IPS DF 6.9 (cell line): ENCODE results near the gene THY1.

Experiments used
- DNase-seq: peaks from one replicate; pipeline ENCODE4 v3.0.0-alpha.2; 2013; ENCODE audit warnings: low read depth, low spot score
- H3K27ac ChIP-seq: one replicate; pipeline ENCODE4 v1.5.1; 2013; ENCODE audit warnings: low read length, control low read depth
- H3K27me3 ChIP-seq: 2 replicates; pipeline ENCODE4 v1.6.1; 2013; ENCODE audit warnings: mild to moderate bottlenecking, low read length; ENCODE audit not compliant: control insufficient read depth, insufficient read depth
- H3K36me3 ChIP-seq: 2 replicates; pipeline ENCODE4 v1.6.1; 2013; ENCODE audit warnings: low read length; ENCODE audit not compliant: control insufficient read depth, insufficient read depth
- H3K4me1 ChIP-seq: 2 replicates; pipeline ENCODE4 v1.6.1; 2013; ENCODE audit warnings: low read length; ENCODE audit not compliant: control insufficient read depth, insufficient read depth
- H3K4me3 ChIP-seq: 2 replicates; pipeline ENCODE4 v1.5.1; 2013; ENCODE audit warnings: mild to moderate bottlenecking, low read length
- H3K9me3 ChIP-seq: 2 replicates; pipeline ENCODE4 v1.6.1; 2013; ENCODE audit warnings: low read length, inconsistent platforms; ENCODE audit not compliant: control insufficient read depth, insufficient read depth
- WGBS: extraction: QIAGEN DNeasy Blood & Tissue Kit; methylation state at CpG from one replicate; pipeline ENCODE4 v1.1.7; 2013; ENCODE audit warnings: mixed read lengths, missing lambda C conversion rate; ENCODE audit not compliant: insufficient read length, insufficient coverage; 5-methylcytosine and 5-hydroxymethylcytosine counted together

Gene THY1

GRCh38 chr11:119419246-119419645, 3.7 kb downstream of the THY1 start:
- Histone ChIP-seq H3K27me3 (no peaks in the 10 kb centered on the region), H3K4me1 (peaks cover 7% of the 10 kb centered on the region), H3K36me3 (peaks cover 17% of the 10 kb centered on the region), H3K4me3 (no peak overlapping the region), H3K27ac (no peak overlapping the region), H3K9me3 (no peaks in the 10 kb centered on the region)
- WGBS: no CpG with 5 or more reads among the region's 5 CpGs
- no peak for DNase-seq

DNA sequence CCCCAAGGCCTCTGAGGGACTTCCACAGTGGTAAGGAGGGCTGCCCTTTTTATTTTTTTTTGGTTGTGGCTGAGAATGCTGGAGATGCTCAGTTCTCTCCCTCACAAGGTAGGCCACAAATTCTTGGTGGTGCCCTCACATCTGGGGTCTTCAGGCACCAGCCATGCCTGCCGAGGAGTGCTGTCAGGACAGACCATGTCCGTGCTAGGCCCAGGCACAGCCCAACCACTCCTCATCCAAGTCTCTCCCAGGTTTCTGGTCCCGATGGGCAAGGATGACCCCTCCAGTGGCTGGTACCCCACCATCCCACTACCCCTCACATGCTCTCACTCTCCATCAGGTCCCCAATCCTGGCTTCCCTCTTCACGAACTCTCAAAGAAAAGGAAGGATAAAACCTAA, 4.2 kb downstream of the THY1 start:
- Histone ChIP-seq H3K9me3 (no peaks in the 10 kb centered on the region), H3K27ac (no peak overlapping the region), H3K27me3 (no peaks in the 10 kb centered on the region), H3K4me3 (no peak overlapping the region), H3K4me1 (peaks cover 7% of the 10 kb centered on the region), H3K36me3 (peaks cover 17% of the 10 kb centered on the region)
- no peak for DNase-seq
- no CpG with 5 or more reads among the region's 4 CpGs for WGBS

- Histone ChIP-seq H3K4me3 (no peak overlapping the region), H3K36me3 (peaks cover 17% of the 10 kb centered on the region), H3K9me3 (no peaks in the 10 kb centered on the region), H3K27ac (peak overlapping the region; percentile 25), H3K27me3 (no peaks in the 10 kb centered on the region), H3K4me1 (peaks cover 7% of the 10 kb centered on the region)
- WGBS: no CpG with 5 or more reads among the region's 19 CpGs
- no peak for DNase-seq
These were observed 5.0 kb downstream of the THY1 start for GRCh38 chr11:119417726-119418540.

- Histone ChIP-seq H3K4me3 (no peak overlapping the region), H3K9me3 (no peaks in the 10 kb centered on the region), H3K4me1 (peaks cover 7% of the 10 kb centered on the region), H3K27ac (no peak overlapping the region), H3K36me3 (peaks cover 17% of the 10 kb centered on the region), H3K27me3 (no peaks in the 10 kb centered on the region)
- WGBS: no CpG with 5 or more reads among the region's 16 CpGs
- no peak for DNase-seq
These were observed 6.1 kb downstream of the THY1 start for GRCh38 chr11:119416606-119417580.

GRCh38 chr11:119415966-119416365, 7.0 kb downstream of the THY1 start:
- peaks cover 5% of the 10 kb centered on the region for H3K4me1 ChIP-seq
- H3K27me3 ChIP-seq: no peaks in the 10 kb centered on the region
- no peak overlapping the region for H3K4me3 ChIP-seq
- peaks cover 17% of the 10 kb centered on the region for H3K36me3 ChIP-seq
- no peak for DNase-seq
- WGBS: no CpG with 5 or more reads among the region's 10 CpGs
- no peaks in the 10 kb centered on the region for H3K9me3 ChIP-seq
- H3K27ac ChIP-seq: no peak overlapping the region

DNA sequence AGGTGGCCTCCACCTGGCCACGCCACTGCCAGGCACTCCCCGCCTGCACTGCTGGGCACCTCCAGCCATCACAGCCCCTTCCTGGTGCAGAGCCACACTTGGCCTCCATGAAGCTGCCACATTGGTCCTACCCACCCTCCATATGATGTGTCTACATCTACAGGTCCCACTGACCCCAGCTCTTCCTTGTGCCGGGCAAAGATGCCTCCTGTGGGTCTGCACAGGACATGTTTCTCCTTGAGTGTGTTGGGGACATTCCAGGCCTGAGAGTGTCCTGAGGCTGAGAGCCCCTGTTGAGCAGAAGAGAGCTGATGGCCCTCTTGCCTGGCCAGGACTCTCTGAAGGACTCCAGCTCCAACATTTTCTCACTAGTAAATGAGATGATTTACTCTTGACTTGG, 7.5 kb downstream of the THY1 start:
- Histone ChIP-seq H3K27ac (no peak overlapping the region), H3K9me3 (no peaks in the 10 kb centered on the region), H3K27me3 (no peaks in the 10 kb centered on the region), H3K36me3 (peaks cover 17% of the 10 kb centered on the region), H3K4me3 (no peak overlapping the region), H3K4me1 (peaks cover 2% of the 10 kb centered on the region; the same call in 1 of the 2 replicates)
- no peak for DNase-seq
- no CpG with 5 or more reads among the region's 3 CpGs for WGBS

GRCh38 chr11:119414734-119415133, 8.2 kb downstream of the THY1 start:
- Histone ChIP-seq H3K4me3 (no peak overlapping the region), H3K27ac (no peak overlapping the region), H3K36me3 (peaks cover 11% of the 10 kb centered on the region), H3K9me3 (no peaks in the 10 kb centered on the region), H3K4me1 (peaks cover under 1% of the 10 kb centered on the region; the same call in 1 of the 2 replicates), H3K27me3 (no peaks in the 10 kb centered on the region)
- no peak for DNase-seq

DNA sequence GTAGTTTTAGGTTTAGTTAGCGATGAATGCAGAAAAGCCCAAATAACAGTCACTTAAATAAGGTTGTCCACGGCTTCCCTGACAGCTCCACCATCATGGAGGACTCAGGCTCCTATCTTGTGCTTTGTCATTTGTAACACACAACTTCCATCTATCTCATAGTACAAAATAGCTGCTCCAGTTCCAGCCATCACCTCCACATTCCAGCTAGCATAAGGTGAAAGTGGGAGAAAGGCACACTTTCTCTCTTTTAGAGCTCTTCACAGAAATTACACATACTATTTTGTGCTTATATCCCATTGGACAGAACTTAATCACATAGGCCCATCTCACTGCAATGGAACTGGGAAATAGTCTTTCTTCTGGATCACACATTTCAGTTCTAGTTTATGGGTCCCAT, 8.7 kb downstream of the THY1 start:
- H3K4me1 ChIP-seq: no peaks in the 10 kb centered on the region; the same call in 1 of the 2 replicates
- H3K9me3 ChIP-seq: no peaks in the 10 kb centered on the region
- no CpG with 5 or more reads among the region's 2 CpGs for WGBS
- no peaks in the 10 kb centered on the region for H3K27me3 ChIP-seq
- H3K36me3 ChIP-seq: peaks cover 7% of the 10 kb centered on the region
- H3K4me3 ChIP-seq: no peak overlapping the region
- no peak for DNase-seq
- H3K27ac ChIP-seq: no peak overlapping the region

- Histone ChIP-seq H3K9me3 (no peaks in the 10 kb centered on the region), H3K27ac (no peak overlapping the region), H3K4me1 (no peaks in the 10 kb centered on the region; the same call in 1 of the 2 replicates), H3K4me3 (no peak overlapping the region), H3K27me3 (no peaks in the 10 kb centered on the region), H3K36me3 (no peaks in the 10 kb centered on the region)
- no CpG with 5 or more reads among the region's 2 CpGs for WGBS
- DNase-seq: no peak
These were observed 10.9 kb downstream of the THY1 start for GRCh38 chr11:119412072-119412471.

GRCh38 chr11:119410501-119410900, 12.5 kb downstream of the THY1 start:
- Histone ChIP-seq H3K27me3 (no peaks in the 10 kb centered on the region), H3K4me3 (no peak overlapping the region), H3K4me1 (no peaks in the 10 kb centered on the region; the same call in 1 of the 2 replicates), H3K36me3 (no peaks in the 10 kb centered on the region), H3K9me3 (no peaks in the 10 kb centered on the region), H3K27ac (no peak overlapping the region)
- no CpG with 5 or more reads among the region's 1 CpG for WGBS
- DNase-seq: no peak
